ENCODE results near the gene GOLGA8K.
"Not testable (repeated sequence)": the region's sequence is repeated elsewhere in the genome, so short reads cannot be mapped to it uniquely, and the experiment has no call there.

- not testable (repeated sequence) for TF ChIP-seq CTCF, POLR2A (IDR thresholded peaks at IDR 0.05)
These were observed 56.1 kb downstream of the GOLGA8K start for GRCh38 chr15:32347037-32347436.

All from heart left ventricle (tissue), 13 donors.